Colonic mucosa (tissue), 4 donors: Measurements from ENCODE around the gene GPC6. TPM values are rescaled to one million over a fixed set of nuclear protein-coding genes. Genes with fewer than 3 reads are reported as not detected.

Experiments
- DNase-seq: peaks from one replicate; pipeline ENCODE4 v3.0.0-alpha.2; 2020
- H3K27ac ChIP-seq: fragments of 200-600 bp; one replicate; pipeline ENCODE4 v1.8.0; 2021
- H3K27me3 ChIP-seq: fragments of 200-600 bp; one replicate; pipeline ENCODE4 v1.8.0; 2021
- H3K36me3 ChIP-seq: fragments of 200-600 bp; one replicate; pipeline ENCODE4 v1.8.0; 2021
- H3K4me1 ChIP-seq: fragments of 200-600 bp; one replicate; pipeline ENCODE4 v1.8.0; 2021; ENCODE audit warnings: mild to moderate bottlenecking
- H3K4me3 ChIP-seq: fragments of 200-600 bp; one replicate; pipeline ENCODE4 v1.8.0; 2021
- H3K9ac ChIP-seq, 2 donors: one replicate each; pipeline ENCODE4 v1.7.0; 2013; ENCODE audit warnings: control low read depth in 2 of 2, low read depth in 2 of 2, low read length in 2 of 2
- H3K9me3 ChIP-seq: fragments of 200-600 bp; one replicate; pipeline ENCODE4 v1.8.0; 2021
- intact Hi-C: fragments of 100-400 bp; cut with DNase I; formaldehyde crosslinking; loops from one replicate; pipeline ENCODE4 v1.14.1; 2022
- total RNA-seq, 2 donors: library from RNA; stranded (reverse); fragmentation: NEBNext Ultra II Directional in 1 of 2; extraction: Animal tissue kit (Norgen Biotek cat#: 25700) in 1 of 2; gene quantifications; one replicate each; pipeline ENCODE4 v1.2.1, GENCODE V29; 2021
- TF ChIP-seq, protein P1 (sequence below): fragments of 200-600 bp; IDR thresholded peaks from one replicate; pipeline ENCODE4 v1.8.0; 2022; ENCODE audit warnings: antibody characterized with exemption, mild to moderate bottlenecking
- donor health status: healthy.
- donor health status: DM: no; HTN: no; CAD: no.
- donor health status: DM: no; HTN: no; CAD: no.

The GPC6 gene
- total RNA-seq, 2 donors from 2014 or later, result 2.3 to 4.0 TPM

DNA sequence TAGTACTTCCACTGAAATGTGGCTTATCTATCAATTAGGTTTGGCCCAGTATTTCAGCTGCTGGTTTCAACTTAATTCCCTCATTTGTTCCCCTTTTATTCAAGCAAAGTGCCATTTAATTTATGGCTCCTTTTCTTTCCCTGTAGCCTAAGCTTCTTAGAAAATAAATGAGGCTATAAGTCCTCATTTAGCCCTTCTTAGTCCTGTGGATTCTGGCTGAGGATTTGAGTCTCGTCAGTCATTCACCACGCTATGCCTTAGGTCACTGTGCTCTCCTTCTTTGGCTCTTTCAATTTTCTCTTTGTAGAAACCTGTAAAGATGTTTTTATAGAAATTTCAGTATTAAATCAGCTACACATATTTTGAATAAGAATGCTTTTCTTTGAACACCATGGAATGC lies 579.1 kb downstream of the GPC6 start:
- Histone ChIP-seq H3K9ac (no peak overlapping the region), H3K9me3 (no peaks in the 10 kb centered on the region), H3K36me3 (no peaks in the 10 kb centered on the region), H3K4me3 (no peak overlapping the region), H3K27me3 (no peaks in the 10 kb centered on the region), H3K4me1 (no peaks in the 10 kb centered on the region), H3K27ac (no peak overlapping the region)
- TF ChIP-seq, protein P1, sequence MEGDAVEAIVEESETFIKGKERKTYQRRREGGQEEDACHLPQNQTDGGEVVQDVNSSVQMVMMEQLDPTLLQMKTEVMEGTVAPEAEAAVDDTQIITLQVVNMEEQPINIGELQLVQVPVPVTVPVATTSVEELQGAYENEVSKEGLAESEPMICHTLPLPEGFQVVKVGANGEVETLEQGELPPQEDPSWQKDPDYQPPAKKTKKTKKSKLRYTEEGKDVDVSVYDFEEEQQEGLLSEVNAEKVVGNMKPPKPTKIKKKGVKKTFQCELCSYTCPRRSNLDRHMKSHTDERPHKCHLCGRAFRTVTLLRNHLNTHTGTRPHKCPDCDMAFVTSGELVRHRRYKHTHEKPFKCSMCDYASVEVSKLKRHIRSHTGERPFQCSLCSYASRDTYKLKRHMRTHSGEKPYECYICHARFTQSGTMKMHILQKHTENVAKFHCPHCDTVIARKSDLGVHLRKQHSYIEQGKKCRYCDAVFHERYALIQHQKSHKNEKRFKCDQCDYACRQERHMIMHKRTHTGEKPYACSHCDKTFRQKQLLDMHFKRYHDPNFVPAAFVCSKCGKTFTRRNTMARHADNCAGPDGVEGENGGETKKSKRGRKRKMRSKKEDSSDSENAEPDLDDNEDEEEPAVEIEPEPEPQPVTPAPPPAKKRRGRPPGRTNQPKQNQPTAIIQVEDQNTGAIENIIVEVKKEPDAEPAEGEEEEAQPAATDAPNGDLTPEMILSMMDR, result no peak
- intact Hi-C loops, result no loop called here
- no peak for DNase-seq

DNA sequence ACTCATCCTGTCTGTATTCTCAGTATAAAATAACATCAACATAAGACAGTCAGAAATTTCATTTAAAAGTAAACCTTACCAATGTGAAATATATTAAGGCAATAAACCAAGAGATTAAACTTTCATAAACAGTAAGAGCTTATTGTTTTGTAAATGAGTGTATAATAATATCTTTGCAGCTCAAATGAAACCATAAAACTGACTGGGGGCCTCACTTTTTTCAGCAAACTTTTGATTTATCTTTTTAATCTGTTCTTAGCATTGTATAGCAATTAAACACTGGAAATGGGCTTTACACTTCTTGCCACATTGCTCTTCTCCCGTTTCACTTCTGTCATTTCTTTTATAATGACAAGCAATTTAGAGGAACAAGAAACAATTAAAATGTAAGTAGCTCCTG lies 580.3 kb downstream of the GPC6 start:
- Histone ChIP-seq H3K36me3 (no peaks in the 10 kb centered on the region), H3K27me3 (no peaks in the 10 kb centered on the region), H3K27ac (no peak overlapping the region), H3K9ac (no peak overlapping the region), H3K4me1 (no peaks in the 10 kb centered on the region), H3K9me3 (no peaks in the 10 kb centered on the region), H3K4me3 (no peak overlapping the region)
- no peak for DNase-seq
- intact Hi-C loops, result no loop called here
- TF ChIP-seq, protein P1, result no peak

DNA sequence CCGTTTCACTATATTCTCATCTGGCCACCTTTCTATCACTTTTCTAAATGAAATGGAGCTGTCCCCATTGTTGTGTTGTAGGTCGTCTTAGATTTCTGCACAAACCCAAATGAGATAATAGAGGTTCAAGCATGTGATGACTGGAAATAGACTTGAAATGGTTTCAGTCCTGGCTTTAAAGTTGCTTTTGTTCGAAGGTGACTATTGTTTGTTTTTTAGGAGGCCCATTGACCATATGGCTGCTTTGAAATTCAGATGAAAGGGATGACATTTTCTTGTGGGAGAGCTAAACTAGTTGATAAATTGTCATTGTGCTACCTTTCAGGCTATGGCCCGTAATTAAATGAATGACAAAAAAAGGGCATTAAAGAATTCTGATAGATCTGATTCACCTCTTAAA lies 583.7 kb downstream of the GPC6 start:
- no peaks in the 10 kb centered on the region for H3K4me1 ChIP-seq

DNA sequence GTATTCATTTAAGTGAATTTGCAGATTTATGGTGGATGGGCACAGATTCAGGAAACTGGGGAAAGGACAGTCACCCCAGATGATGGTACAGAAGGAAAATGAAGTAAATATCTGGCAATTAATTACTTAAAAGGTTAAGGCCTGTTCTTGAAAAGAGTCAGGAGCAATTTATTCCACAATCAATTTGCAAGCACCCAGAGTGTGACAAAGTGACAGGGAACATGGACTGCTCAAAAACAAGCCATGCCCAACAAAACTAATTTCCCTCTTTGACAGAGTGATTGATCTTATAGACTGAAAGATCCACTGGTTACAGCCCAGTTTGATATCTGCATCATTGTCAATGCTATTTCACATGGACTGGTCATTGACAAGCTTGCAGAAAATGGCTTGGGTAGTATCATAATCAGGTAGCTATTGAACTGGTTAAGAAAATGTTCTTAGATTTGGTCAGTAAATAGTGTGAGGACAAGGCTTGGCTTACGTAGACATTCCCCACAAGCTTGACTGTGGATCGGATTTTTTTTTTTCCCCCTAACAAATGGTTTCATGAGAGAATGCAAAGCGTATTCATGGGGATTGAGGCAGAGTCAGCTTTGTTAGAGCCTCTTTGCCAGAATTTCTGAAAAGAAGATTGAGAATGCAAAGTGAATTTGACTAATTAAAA lies 584.6 kb downstream of the GPC6 start:
- Histone ChIP-seq H3K36me3 (no peaks in the 10 kb centered on the region), H3K4me3 (no peak overlapping the region), H3K9me3 (no peaks in the 10 kb centered on the region), H3K9ac (no peak overlapping the region), H3K4me1 (no peaks in the 10 kb centered on the region), H3K27ac (no peak overlapping the region), H3K27me3 (no peaks in the 10 kb centered on the region)
- intact Hi-C loops, result no loop called here
- DNase-seq, result no peak
- TF ChIP-seq, protein P1, result no peak

More for the DNA sequence above, 583.7 kb downstream of the GPC6 start:
- no peaks in the 10 kb centered on the region for H3K27me3 ChIP-seq
- intact Hi-C loops, result no loop called here
- TF ChIP-seq, protein P1, result no peak
- no peak overlapping the region for H3K4me3 ChIP-seq
- no peaks in the 10 kb centered on the region for H3K9me3 ChIP-seq
- H3K27ac ChIP-seq, result no peak overlapping the region
- no peak overlapping the region for H3K9ac ChIP-seq
- H3K36me3 ChIP-seq, result no peaks in the 10 kb centered on the region
- DNase-seq, result no peak

DNA sequence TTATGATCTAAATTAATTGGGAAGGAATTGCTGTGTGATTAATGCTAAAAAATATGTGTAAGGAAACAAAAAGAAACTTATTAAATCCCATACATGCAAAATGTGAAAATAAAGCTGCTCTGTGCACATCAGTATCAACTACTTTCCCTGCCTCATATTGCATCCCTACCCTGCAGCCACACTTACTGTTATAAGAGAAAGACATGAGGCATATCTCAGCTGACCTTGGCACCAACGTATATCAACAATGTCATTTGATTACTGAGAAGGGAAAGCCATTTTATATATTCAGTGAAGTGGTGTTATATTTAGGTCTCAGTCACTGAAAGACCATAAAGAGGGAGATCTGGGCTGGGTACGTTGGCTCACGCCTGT lies 585.1 kb downstream of the GPC6 start:
- no peaks in the 10 kb centered on the region for H3K27me3 ChIP-seq
- no peak overlapping the region for H3K9ac ChIP-seq
- H3K4me1 ChIP-seq, result no peaks in the 10 kb centered on the region
- no peaks in the 10 kb centered on the region for H3K36me3 ChIP-seq
- no peak overlapping the region for H3K27ac ChIP-seq
- DNase-seq, result no peak
- no peak overlapping the region for H3K4me3 ChIP-seq
- TF ChIP-seq, protein P1, result no peak
- H3K9me3 ChIP-seq, result no peaks in the 10 kb centered on the region
- intact Hi-C loops, result no loop called here
